CD14-positive monocyte (primary cell): ENCODE data around the gene ZNF608. TPM values are rescaled to one million over a fixed set of nuclear protein-coding genes. Genes with fewer than 3 reads are reported as not detected.

Experiments used
- DNase-seq, 3 donors: peaks; one replicate each; pipeline ENCODE4 v3.0.0-alpha.2; 2011 to 2022
- H2AFZ ChIP-seq: 2 replicates; pipeline ENCODE4 v1.6.0; 2012; ENCODE audit warnings: mild to moderate bottlenecking, low read depth, low read length, inconsistent platforms; ENCODE audit not compliant: insufficient read depth, poor library complexity, severe bottlenecking
- H3K27ac ChIP-seq, 2 donors: 1 replicate in 1 of 2; 2 replicates in 1 of 2; pipeline ENCODE4 v1.5.1; 2012 to 2013; ENCODE audit warnings: low read length in 2 of 2, control low read depth in 1 of 2, inconsistent platforms in 1 of 2, low read depth in 1 of 2, mild to moderate bottlenecking in 1 of 2
- H3K27me3 ChIP-seq, 2 donors: one replicate each; pipeline versions ENCODE4 v1.6.0 to v1.6.1; 2011 to 2013; ENCODE audit warnings: low read length in 2 of 2; ENCODE audit not compliant: control insufficient read depth in 2 of 2, insufficient read depth in 2 of 2
- H3K36me3 ChIP-seq, 2 donors: replicated peaks in 1 of 2; 1 replicate in 1 of 2; 2 replicates in 1 of 2; pipeline versions ENCODE4 v1.5.1 to v1.6.1; 2012 to 2013; ENCODE audit warnings: low read length in 2 of 2, control low read depth in 1 of 2, inconsistent platforms in 1 of 2, mild to moderate bottlenecking in 1 of 2; ENCODE audit not compliant: insufficient read depth in 2 of 2, control insufficient read depth in 1 of 2
- H3K4me1 ChIP-seq, 2 donors: 1 replicate in 1 of 2; 2 replicates in 1 of 2; pipeline versions ENCODE4 v1.5.1 to v1.6.1; 2012 to 2013; ENCODE audit warnings: low read length in 2 of 2, control low read depth in 1 of 2, inconsistent platforms in 1 of 2, mild to moderate bottlenecking in 1 of 2, moderate library complexity in 1 of 2; ENCODE audit not compliant: insufficient read depth in 2 of 2, control insufficient read depth in 1 of 2
- H3K4me2 ChIP-seq: replicated peaks from 2 replicates; pipeline ENCODE3; 2012; ENCODE audit warnings: low read length, moderate library complexity, mild to moderate bottlenecking; ENCODE audit not compliant: poor library complexity, severe bottlenecking; ENCODE audit errors: extremely low read depth
- H3K4me3 ChIP-seq, 3 experiments: fragments of 200-600 bp in 1 of 3; sonication (generic) in 1 of 3; replicated peaks in 1 of 3; 1 replicate in 2 of 3; 2 replicates in 1 of 3; pipeline ENCODE4 v1.5.1; 2011 to 2013; ENCODE audit warnings: low read length in 3 of 3, mild to moderate bottlenecking in 3 of 3, control low read depth in 2 of 3, low read depth in 2 of 3, inconsistent platforms in 1 of 3, moderate library complexity in 1 of 3
- H3K79me2 ChIP-seq: 2 replicates; pipeline ENCODE4 v1.6.0; 2012; ENCODE audit warnings: mild to moderate bottlenecking, control low read depth, inconsistent platforms, low read length, moderate library complexity; ENCODE audit not compliant: insufficient read depth
- H3K9ac ChIP-seq: 2 replicates; pipeline ENCODE4 v1.6.0; 2017; ENCODE audit warnings: low read length, mild to moderate bottlenecking; ENCODE audit not compliant: insufficient read depth, poor library complexity, severe bottlenecking
- H3K9me3 ChIP-seq, 2 donors: replicated peaks in 1 of 2; 1 replicate in 1 of 2; 2 replicates in 1 of 2; pipeline versions ENCODE4 v1.5.1 to v1.6.1; 2012 to 2013; ENCODE audit warnings: low read length in 2 of 2, control low read depth in 1 of 2; ENCODE audit not compliant: control insufficient read depth in 1 of 2, insufficient read depth in 1 of 2
- H4K20me1 ChIP-seq: 2 replicates; pipeline ENCODE4 v1.6.0; 2012; ENCODE audit warnings: mild to moderate bottlenecking, low read length, control low read depth, moderate library complexity; ENCODE audit not compliant: insufficient read depth
- H3K27ac Mint-ChIP-seq, 7 donors: one replicate each; pipeline ENCODE4 v1.8.0; 2020; ENCODE audit warnings: mild to moderate bottlenecking in 7 of 7, mixed read lengths in 7 of 7, moderate library complexity in 6 of 7, inconsistent platforms in 2 of 7
- H3K27me3 Mint-ChIP-seq, 3 donors: one replicate each; pipeline ENCODE4 v1.8.0; 2021 to 2022; ENCODE audit warnings: low read depth in 3 of 3, mild to moderate bottlenecking in 3 of 3, mixed read lengths in 3 of 3, moderate library complexity in 3 of 3, inconsistent platforms in 1 of 3
- H3K36me3 Mint-ChIP-seq, 2 donors: one replicate each; pipeline ENCODE4 v1.8.0; 2020; ENCODE audit warnings: mixed read lengths in 2 of 2, inconsistent platforms in 1 of 2, mild to moderate bottlenecking in 1 of 2
- H3K4me1 Mint-ChIP-seq: one replicate; pipeline ENCODE4 v1.8.0; 2020; ENCODE audit warnings: mild to moderate bottlenecking, mixed read lengths
- H3K4me3 Mint-ChIP-seq, 2 donors: one replicate each; pipeline ENCODE4 v1.8.0; 2020; ENCODE audit warnings: mild to moderate bottlenecking in 2 of 2, mixed read lengths in 2 of 2, moderate library complexity in 1 of 2
- H3K9me3 Mint-ChIP-seq, 7 donors: one replicate each; pipeline ENCODE4 v1.8.0; 2020 to 2022; ENCODE audit warnings: mixed read lengths in 7 of 7, mild to moderate bottlenecking in 6 of 7, moderate library complexity in 6 of 7, inconsistent platforms in 2 of 7
- CTCF ChIP-seq: fragments of 200-600 bp; IDR thresholded peaks from one replicate; pipeline ENCODE4 v1.8.0; 2022; ENCODE audit warnings: antibody characterized with exemption, mild to moderate bottlenecking
- WGBS: methylation state at CpG from one replicate; pipeline ENCODE4 v1.1.5; 2013; ENCODE audit warnings: missing lambda C conversion rate; ENCODE audit not compliant: insufficient coverage; 5-methylcytosine and 5-hydroxymethylcytosine counted together
- intact Hi-C, 2 donors: fragments of 100-400 bp; cut with micrococcal nuclease; formaldehyde crosslinking; loops; one replicate each; pipeline versions ENCODE4 v1.15.0 to v1.15.1; 2023
- polyA plus RNA-seq, 3 donors: library from polyadenylated mRNA; depleted of rRNA in 1 of 3; unstranded in 2 of 3; stranded (reverse) in 1 of 3; fragments of 300-500 nt in 2 of 3; fragments of >200 nt in 1 of 3; fragmentation: Illumina TruSeq in 2 of 3; gene quantifications; 1 replicate in 2 of 3; 2 replicates in 1 of 3; pipeline ENCODE4 v1.2.3, GENCODE V29; 2012 to 2021

ZNF608 gene
- polyA plus RNA-seq, 3 donors = 0.05 TPM; not detected in 2

DNA sequence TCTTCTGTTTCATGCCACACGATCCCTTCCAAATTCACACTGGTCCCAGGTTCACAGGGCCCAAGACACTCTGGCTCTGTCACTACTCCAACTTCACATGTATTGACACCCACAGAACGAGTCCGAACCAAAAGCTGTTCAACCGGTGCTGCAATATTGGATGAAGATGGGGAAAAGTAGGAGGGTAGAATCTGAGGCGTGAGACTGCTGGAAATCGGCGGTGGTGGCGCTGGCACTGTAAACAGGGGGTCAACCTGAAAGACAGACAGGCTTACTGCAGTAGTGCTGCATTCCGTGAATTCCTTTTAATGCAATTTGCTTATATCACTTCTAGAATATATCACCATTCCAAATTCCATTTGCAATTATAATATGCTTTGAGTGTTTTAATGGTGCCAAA is 45.4 kb downstream of the ZNF608 start:
- Mint-ChIP-seq H3K36me3 (no peaks in the 10 kb centered on the region), H3K27ac (no peak overlapping the region), H3K9me3 (peaks cover 0 to 2% (median 0%) of the 10 kb centered on the region in 7 donors), H3K27me3 (no peaks in the 10 kb centered on the region), H3K4me1 (peaks cover 3% of the 10 kb centered on the region), H3K4me3 (no peak overlapping the region)
- no peak for TF ChIP-seq CTCF
- intact Hi-C loops = no loop called here
- Histone ChIP-seq H3K79me2 (no peaks in the 10 kb centered on the region), H3K4me2 (no peak overlapping the region), H3K9me3 (no peaks in the 10 kb centered on the region), H3K4me3 (no peak overlapping the region), H3K9ac (no peak overlapping the region), H3K36me3 (no peaks in the 10 kb centered on the region), H3K27me3 (no peaks in the 10 kb centered on the region), H4K20me1 (no peaks in the 10 kb centered on the region), H3K4me1 (no peaks in the 10 kb centered on the region), H3K27ac (no peak overlapping the region), H2AFZ (no peak overlapping the region)
- 98% methylated on average over 6 of the region's 9 CpGs for WGBS
- no peak for DNase-seq

DNA sequence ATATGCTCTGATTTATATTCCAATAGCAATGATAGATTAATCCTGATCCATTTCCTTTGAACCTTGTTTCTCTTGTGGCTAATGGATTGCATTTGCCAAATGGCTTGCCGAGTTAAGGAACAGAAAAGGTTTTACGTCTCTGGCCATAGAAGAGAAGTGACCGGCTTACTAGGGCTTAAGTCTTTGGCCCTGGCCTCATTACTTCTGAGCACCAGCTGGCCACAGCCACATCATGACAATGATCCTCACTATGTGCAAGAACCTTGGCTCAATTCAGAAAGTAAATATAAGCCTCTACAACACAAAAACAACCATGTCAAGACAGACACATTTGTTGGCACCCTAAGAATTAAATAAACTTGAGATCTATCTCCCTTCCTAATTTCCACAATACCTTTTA is 46.1 kb downstream of the ZNF608 start:
- H3K27ac Mint-ChIP-seq = no peak overlapping the region
- H3K79me2 ChIP-seq = no peaks in the 10 kb centered on the region
- H2AFZ ChIP-seq = no peak overlapping the region
- peaks cover 0 to 2% (median 0%) of the 10 kb centered on the region in 7 donors for H3K9me3 Mint-ChIP-seq
- peaks cover 3% of the 10 kb centered on the region for H3K4me1 Mint-ChIP-seq
- H3K27ac ChIP-seq = no peak overlapping the region
- TF ChIP-seq CTCF = no peak
- H3K36me3 Mint-ChIP-seq = no peaks in the 10 kb centered on the region
- DNase-seq = no peak
- H3K27me3 Mint-ChIP-seq = no peaks in the 10 kb centered on the region
- 89% methylated on average over 3 of the region's 3 CpGs for WGBS
- H3K9ac ChIP-seq = no peak overlapping the region
- no peaks in the 10 kb centered on the region for H4K20me1 ChIP-seq
- H3K4me2 ChIP-seq = no peak overlapping the region
- H3K27me3 ChIP-seq = no peaks in the 10 kb centered on the region
- intact Hi-C loops = no loop called here
- H3K4me3 Mint-ChIP-seq = no peak overlapping the region
- H3K4me1 ChIP-seq = no peaks in the 10 kb centered on the region
- H3K4me3 ChIP-seq = no peak overlapping the region
- no peaks in the 10 kb centered on the region for H3K9me3 ChIP-seq
- no peaks in the 10 kb centered on the region for H3K36me3 ChIP-seq
